ENCODE results near the gene SRPK3.

Gene SRPK3

DNA sequence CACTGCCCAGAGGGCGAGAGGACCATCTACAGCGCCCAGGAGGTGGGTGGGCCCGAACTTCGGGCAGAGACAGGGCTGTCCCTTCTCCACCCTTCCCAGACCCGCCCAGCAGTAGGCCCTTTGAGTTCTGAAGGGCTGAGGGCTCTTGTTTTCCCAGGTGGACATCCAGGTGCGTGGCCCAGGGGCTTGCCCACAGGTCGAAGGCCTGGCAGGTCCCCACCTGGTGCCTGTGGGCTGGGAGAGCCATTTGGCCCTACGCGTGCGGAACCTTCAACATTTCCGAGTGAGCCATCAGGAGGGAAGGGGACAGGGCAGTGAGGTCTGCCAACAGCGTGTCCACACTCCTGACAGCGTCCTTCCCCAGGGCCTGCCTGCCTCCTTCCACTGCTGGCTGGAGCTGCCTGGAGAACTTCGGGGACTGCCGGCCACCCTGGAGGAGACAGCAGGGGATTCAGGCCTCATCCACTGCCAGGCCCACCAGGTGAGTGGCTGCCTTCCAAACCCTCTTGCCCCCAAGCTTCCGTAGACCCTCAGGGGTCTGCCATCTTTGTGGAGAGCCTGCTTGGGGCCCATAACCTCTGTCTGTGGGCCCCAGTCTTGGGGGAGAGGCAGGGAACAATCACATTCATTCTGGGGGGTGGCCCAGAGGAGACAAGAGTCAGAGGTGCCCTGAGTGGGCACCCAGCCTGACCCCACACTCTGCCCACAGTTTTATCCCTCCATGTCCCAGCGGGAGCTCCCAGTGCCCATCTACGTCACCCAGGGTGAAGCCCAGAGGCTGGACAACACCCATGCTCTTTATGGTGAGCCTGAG is 10.0 kb upstream of the SRPK3 start:
- no peak for DNase-seq (ENCODE audit: low spot score)

DNA sequence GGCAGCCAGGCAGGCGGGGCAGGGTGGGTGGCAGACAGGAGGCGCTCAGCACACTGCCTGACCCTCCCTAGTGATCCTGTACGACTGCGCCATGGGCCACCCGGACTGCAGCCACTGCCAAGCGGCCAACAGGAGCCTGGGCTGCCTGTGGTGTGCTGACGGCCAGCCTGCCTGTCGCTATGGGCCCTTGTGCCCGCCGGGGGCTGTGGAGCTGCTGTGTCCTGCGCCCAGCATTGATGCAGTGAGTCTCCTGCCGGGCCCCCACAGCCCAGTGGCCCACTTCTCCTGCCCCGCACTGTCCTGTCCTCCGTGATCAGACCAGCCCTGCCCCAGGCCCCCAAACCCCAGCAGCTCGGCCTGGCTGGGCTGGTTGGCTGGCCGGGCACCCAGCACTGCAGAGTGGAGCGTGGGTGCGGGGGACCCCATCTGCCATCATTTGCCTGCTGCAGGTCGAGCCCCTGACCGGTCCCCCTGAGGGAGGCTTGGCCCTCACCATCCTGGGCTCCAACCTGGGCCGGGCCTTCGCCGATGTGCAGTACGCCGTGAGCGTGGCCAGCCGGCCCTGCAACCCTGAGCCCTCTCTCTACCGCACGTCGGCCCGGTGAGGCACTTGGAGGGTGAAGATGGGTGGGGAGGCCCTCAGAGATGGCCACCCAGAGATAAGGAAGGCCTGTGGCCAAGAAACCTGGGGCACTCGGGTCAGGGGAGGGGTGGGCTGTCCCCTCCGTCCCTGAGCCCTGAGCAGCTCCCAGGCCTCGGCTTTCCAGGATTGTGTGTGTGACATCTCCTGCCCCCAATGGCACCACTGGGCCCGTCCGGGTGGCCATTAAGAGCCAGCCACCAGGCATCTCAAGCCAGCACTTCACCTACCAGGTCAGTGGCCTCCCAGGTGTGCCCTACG is 9.2 kb upstream of the SRPK3 start:
- DNase-seq (ENCODE audit: low spot score), result no peak

DNA sequence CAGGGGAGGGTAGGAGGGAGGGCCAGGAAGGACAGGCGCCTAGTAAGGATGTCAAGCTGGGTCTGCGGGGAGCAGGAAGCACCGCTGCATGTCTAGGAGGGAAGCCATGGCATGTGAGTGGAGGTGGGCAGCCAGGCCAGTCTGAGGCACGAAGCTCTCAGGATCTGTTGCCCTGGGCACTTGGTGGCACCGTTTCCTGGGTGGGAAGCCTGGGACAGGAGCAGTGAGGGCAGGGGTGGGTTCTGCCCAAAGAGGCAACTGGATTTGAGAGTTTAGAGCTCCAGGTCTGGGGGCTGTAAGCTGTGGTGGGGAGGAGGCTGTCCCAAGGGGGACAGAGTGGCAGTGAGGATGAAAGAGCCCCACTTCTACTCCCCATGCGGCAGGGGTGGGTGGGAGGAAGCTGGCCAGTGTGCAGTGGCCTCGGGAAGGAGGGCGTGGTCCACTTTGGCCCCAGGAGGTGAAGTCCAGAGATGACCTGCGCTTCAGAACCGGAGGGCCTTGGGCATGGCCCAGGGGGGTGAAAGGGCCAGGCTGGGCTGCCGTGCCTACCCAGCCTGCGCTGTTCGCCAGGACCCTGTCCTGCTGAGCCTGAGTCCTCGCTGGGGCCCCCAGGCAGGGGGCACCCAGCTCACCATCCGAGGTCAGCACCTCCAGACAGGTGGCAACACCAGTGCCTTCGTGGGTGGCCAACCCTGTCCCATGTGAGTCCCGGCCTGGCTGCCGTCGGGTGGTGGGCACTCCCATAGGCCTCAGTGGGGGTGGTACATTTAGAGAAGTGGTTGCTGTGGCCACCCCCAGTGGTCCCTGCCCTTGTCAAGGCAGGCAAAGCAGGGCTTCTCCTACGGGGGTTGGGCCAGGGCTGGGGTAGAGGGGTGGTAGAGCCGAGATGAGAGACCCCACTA is 8.3 kb upstream of the SRPK3 start:
- DNase-seq (ENCODE audit: low spot score), result no peak

DNA sequence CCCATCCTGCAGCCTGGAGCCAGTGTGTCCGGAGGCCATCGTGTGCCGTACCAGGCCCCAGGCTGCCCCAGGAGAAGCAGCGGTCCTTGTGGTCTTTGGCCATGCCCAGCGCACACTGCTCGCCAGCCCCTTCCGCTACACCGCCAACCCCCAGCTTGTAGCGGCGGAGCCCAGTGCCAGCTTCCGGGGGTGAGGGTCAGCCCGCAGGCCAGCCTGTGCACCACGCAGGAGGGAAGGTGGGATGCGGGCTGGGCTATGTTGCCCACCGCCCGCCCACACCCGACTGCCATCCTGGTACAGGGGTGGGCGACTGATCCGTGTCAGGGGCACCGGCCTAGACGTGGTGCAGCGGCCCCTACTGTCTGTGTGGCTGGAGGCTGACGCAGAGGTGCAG is 7.6 kb upstream of the SRPK3 start:
- no peak for DNase-seq (ENCODE audit: low spot score)

DNA sequence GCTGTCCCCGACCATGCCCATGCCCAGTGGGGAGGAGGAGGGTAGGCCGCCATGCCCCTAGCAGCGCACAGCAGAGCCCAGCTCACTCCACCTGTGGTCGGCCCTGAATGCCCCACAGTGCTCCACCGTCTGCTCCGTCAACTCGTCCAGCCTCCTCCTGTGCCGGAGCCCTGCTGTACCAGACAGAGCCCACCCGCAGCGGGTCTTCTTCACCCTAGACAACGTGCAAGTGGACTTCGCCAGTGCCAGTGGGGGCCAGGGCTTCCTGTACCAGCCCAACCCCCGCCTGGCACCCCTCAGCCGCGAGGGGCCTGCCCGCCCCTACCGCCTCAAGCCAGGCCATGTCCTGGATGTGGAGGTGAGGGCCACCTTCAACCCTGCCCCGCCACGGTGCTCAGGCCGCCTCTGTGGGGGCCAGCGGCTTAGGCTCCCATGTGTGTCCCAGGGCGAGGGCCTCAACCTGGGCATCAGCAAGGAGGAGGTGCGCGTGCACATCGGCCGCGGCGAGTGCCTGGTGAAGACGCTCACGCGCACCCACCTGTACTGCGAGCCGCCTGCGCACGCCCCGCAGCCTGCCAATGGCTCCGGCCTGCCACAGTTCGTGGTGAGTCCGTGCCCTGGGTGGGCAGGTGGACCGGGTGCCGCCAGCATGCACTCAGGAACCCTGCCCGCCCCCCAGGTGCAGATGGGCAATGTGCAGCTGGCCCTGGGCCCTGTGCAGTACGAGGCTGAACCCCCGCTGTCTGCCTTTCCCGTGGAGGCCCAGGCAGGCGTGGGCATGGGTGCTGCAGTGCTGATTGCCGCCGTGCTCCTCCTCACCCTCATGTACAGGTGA is 6.9 kb upstream of the SRPK3 start:
- DNase-seq (ENCODE audit: low spot score), result no peak

DNA sequence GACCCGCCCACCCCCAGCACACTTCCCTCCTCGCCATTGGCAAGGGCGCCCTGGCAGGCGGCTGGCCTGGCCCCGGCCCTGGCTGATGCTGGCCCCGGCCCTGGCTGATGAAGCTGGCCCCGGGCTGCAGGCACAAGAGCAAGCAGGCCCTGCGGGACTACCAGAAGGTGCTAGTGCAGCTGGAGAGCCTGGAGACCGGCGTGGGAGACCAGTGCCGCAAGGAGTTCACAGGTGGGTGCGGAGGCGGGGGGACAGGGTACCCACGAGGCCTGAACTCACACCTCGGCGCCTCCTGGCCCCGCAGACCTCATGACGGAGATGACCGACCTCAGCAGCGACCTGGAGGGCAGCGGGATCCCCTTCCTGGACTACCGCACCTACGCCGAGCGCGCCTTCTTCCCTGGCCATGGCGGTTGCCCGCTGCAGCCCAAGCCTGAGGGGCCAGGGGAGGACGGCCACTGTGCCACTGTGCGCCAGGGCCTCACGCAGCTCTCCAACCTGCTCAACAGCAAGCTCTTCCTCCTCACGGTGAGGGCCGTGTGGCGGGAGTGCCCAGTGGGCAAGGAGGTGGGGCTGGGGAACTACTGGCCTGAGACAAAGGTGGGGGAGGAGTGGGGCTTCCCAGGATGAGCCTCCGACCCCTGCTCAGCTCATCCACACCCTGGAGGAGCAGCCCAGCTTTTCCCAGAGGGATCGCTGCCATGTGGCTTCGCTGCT is 6.1 kb upstream of the SRPK3 start:
- no peak for DNase-seq (ENCODE audit: low spot score)

DNA sequence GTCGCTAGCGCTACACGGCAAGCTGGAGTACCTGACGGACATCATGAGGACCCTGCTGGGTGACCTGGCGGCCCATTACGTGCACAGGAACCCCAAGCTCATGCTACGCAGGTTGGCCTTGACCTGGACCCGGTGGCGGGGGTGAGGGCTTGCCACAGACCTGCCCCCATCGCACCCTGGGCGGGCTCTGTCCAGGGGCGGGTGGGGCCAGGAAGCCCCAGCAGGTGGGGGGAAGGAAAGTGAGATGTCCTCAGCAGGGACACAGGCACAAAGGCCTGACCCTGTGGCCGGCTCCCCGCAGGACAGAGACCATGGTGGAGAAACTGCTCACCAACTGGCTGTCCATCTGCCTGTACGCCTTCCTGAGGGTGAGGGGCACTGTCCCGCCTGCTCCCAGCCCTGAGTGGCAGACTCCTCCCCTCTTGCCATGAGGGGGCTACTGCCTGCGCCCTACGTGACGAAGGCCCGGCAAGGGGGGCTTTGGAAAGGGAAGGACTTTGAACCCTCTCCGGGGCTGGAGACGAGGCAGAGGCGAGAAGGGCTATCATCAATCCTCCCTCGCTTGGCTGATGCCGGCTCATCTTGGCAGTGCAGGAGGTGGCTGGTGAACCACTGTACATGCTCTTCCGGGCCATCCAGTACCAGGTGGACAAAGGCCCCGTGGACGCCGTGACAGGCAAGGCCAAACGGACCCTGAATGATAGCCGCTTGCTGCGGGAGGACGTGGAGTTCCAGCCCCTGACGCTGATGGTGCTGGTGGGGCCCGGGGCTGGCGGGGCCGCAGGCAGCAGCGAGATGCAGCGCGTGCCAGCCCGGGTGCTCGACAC is 5.3 kb upstream of the SRPK3 start:
- DNase-seq (ENCODE audit: low spot score), result no peak

DNA sequence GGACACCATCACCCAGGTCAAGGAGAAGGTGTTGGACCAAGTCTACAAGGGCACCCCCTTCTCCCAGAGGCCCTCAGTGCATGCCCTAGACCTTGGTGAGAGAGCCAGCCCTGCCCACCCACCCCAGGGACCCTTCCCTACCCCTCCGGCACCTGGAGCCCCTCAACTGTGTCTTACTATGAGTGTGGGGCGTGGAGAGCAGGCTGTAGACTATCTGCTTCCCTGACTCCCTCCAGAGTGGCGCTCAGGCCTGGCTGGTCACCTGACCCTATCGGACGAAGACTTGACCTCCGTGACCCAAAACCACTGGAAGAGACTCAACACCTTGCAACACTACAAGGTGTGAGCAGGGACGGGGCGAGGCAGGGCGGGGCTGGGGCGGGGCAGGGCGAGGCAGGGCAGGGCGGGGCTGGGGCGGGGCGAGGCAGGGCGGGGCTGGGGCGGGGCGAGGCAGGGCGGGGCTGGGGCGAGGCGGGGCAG is 4.7 kb upstream of the SRPK3 start:
- DNase-seq (ENCODE audit: low spot score), result no peak

DNA sequence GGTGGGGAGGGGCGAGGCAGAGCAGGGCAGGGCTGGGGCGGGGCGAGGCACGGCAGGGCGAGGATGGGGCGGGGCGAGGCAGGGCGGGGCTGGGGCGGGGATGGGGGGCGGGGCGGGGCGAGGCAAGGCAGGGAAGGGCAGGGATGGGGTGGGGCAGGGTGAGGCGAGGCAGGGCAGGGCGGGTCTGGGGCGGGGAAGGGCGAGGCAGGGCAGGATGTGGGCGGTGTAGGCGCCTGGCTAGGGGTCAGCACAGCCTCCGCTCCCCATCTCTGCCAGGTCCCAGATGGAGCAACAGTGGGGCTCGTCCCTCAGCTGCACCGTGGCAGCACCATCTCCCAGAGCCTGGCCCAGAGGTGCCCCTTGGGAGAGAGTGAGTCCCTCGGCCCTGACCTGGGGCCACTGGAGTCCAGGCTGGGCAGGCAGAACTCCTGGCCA is 4.2 kb upstream of the SRPK3 start:
- DNase-seq (ENCODE audit: low spot score), result no peak

DNA sequence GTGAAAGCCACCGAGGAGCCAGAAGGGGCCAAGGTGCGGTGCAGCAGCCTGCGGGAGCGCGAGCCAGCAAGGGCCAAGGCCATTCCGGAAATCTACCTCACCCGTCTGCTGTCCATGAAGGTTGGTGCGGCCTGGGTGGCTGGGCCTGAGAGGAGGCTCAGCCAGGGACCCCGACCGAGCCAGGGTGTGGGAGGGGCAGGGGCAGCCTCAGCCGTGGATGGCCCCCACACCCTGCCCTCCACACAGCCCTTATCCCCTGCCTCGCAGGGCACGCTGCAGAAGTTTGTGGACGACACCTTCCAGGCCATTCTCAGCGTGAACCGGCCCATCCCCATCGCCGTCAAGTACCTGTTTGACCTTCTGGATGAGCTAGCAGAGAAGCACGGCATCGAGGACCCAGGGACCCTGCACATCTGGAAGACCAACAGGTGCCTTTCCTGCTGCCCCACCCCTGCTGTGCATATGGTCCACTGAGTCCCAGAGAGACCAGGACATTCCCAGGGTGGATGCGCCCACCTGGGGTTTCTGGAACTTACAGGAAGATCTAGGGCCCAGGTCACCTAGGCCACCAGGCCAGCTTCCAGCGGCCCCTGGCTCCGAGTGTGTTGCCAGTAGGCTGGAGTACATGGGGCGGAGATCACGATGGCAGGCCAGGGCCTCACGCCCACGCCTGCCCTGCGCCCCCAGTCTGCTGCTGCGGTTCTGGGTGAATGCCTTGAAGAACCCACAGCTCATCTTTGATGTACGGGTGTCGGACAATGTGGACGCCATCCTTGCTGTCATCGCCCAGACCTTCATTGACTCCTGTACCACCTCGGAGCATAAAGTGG is 3.4 kb upstream of the SRPK3 start:
- no peak for DNase-seq (ENCODE audit: low spot score)

DNA sequence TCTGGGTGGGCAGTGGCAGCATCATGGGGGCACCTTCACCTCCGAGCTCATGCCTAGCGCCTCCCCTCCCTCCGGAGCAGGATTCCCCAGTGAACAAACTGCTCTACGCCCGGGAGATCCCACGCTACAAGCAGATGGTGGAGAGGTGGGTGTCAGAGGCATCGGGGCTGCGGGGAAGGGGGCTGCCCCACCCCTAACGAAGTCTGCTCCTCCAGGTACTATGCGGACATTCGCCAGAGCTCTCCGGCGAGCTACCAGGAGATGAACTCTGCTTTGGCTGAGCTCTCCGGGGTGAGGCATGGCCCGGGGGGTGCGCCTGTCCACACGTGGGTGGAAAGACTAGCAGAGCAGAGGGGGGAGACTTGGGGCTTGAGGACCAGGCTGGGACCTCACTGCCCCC is 2.7 kb upstream of the SRPK3 start:
- DNase-seq (ENCODE audit: low spot score), result no peak

DNA sequence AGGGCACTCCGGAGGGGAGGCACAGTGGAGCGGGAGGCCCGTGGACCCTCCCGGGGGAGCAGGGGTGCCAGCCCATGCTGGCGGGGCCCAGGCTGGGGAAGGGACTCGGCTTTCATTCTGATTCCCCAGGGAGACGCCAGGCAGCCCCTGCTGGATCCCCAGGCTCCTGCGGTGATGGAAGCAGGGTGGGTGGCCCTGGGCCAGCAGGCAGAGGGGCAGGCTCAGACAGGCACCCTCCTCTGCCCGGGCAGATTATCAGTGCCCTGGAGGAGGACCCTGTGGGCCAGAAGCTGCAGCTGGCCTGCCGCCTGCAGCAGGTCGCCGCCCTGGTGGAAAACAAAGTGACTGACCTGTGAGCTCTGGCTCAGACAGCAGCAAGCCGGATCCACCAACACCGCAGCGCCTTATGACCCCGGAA is 2.1 kb upstream of the SRPK3 start:
- no peak for DNase-seq (ENCODE audit: low spot score)

DNA sequence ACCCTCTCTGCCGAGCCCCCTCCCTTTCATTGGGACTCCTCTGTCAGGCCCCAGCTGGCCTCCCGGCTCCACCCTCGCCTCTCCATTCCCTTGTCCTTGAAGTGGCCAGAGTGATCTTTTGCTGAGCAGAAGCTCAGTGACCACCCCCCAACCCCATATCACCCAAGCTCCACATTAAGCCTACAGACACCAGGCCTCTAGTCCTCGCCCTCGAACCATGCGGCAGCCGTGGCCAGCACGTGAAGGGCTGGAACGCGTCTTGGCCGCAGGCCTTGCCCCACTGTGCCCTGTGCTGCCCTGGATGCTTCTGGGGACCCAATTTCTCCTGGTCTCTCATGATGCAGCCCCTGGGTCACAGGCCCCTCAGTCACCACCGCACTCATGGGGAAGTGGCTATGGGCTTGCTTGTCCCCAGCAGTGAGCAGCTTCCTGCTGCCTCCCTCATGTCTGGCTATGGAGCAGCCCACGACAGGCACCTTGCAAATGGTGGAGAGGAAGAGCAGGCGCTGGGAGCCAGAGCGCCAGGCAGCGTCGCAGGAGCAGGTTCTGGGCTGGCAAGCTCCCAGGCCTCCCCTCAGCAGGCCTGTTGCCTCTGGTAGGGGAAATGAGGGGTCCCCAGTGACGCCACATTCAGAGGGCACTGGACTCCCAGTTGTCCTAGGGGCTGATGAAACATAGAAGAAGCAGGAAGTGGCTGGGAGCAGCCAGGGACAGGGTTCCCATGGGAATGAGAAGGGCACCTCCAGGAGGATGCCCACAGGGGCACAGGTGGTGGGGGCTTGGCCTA is 757 bp upstream of the SRPK3 start:
- no peak for DNase-seq (ENCODE audit: low spot score)

DNA sequence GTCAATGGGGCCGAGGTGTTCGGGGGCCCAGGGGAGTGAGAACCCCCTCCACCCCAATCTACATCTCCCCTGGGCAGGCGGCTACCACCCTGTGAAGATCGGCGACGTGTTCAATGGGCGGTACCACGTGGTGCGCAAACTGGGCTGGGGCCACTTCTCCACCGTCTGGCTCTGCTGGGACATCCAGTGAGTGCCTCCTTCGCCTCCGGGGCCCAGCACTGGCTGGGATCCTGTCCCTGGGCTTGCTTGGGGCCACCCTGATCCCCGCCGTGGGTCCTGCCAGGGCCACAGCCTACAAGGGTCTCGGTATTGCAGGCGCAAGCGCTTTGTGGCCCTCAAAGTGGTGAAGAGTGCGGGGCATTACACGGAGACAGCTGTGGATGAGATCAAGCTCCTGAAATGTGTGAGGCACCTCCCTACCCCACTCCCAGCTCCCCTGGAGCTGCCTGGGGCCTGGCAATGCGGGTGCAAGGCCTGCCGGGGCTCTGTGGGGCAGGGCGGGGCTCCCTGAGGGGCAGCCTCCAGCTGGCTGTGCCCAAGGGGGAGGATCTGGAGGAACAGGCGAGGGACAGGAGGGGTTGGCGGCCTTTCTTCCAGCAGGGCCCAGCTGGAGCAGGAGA is 697 bp downstream of the SRPK3 start:
- DNase-seq (ENCODE audit: low spot score), result no peak

DNA sequence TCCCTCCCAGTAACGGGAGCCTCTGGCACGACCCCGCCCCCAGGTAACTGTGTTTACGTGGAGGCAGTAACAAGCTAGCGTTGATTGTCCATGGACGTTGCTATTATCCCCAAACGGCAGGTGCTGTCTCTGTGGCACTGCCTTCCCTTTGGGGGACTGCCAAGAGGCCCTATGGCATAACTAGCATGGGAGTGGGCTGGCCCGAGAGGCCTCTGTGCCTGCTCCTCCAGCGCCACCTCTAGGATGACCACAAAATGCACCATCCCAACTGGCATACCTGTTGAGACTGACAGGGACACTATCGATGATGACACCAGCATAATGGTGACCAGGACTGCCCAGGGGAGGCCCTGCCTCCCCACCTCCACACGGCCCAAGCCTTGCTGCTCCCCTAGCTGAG is 1.5 kb downstream of the SRPK3 start:
- no peak for DNase-seq (ENCODE audit: low spot score)

DNA sequence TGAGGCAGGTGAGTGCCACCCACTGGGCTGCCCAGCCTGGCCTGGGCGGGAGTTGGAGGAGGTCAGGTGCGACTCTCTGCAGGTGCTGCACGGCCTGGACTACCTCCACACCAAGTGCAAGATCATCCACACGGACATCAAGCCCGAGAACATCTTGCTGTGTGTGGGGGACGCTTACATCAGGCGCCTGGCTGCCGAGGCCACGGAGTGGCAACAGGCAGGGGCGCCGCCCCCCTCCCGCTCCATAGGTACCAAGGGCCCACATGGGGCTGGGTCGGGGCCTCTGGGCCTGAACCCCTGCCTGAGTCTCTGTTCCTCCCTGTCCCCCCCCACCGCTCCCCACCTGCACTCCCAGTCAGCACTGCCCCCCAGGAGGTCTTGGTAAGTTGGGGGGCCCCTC is 2.0 kb downstream of the SRPK3 start:
- no peak for DNase-seq (ENCODE audit: low spot score)

DNA sequence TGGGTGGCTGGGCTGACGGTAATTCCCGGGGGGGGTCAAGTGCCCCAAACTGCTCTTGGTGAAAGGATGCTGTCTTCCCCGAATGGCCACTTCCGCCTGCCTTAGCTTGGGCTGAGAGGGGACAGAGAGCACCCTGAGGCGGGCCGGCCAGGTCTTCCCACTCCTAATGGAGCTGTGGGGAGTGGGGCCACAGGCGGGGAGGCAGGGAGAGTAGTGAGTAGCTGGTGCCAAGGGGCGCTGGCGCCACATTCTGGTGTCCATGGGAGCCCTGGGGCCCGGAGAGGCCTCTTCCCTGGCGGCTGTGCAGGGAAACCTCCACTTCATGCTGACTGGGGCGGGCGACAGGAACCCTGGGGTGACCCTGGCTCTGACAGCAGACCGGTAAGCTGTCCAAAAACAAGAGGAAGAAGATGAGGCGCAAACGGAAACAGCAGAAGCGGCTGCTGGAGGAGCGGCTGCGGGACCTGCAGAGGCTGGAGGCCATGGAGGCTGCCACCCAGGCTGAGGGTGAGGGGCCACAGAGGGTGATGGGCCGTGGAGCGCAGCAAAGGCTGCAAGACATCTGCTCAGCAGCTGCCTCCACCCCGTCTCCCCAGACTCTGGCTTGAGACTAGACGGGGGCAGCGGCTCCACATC is 2.7 kb downstream of the SRPK3 start:
- DNase-seq (ENCODE audit: low spot score), result no peak

Measured in HuH-7 (cell line).